OCI-LY1 (cell line): Measurements from ENCODE around the gene MSRB3.

Source experiments
- EZH2 ChIP-seq: fragments of 200-600 bp; sonication (generic), shearing (Covaris generic); IDR thresholded peaks from 2 replicates; pipeline ENCODE4 v1.8.0; 2017; ENCODE audit warnings: borderline replicate concordance, mixed run types, mild to moderate bottlenecking, antibody characterized with exemption, low read length, moderate library complexity, mixed read lengths
- TF ChIP-seq, protein P1 (sequence below): fragments of 200-600 bp; sonication (generic), shearing (Covaris generic); IDR thresholded peaks from 2 replicates; pipeline ENCODE4 v1.5.1; 2017; ENCODE audit warnings: mild to moderate bottlenecking, antibody characterized with exemption, low read length, moderate library complexity, mixed read lengths

DNA sequence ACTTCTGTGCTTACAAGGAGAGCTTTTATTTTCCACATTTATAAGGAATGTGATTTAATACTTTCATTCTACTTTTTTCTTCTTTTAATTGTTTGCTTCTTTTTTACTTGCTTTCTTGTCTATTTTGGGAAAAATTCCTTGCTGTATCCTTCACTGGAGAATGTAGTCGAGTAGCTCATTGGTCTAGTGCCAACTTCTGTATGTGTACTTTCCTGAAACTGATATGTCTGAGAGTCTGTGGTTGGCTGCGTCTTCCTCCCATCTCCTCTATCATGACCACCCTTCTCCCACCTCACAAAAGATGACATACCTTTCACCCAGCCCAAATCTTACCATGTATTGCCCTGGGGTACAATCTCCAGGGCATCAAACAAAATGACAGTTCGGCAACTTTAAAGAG is 51.8 kb downstream of the MSRB3 start:
- TF ChIP-seq, protein P1, sequence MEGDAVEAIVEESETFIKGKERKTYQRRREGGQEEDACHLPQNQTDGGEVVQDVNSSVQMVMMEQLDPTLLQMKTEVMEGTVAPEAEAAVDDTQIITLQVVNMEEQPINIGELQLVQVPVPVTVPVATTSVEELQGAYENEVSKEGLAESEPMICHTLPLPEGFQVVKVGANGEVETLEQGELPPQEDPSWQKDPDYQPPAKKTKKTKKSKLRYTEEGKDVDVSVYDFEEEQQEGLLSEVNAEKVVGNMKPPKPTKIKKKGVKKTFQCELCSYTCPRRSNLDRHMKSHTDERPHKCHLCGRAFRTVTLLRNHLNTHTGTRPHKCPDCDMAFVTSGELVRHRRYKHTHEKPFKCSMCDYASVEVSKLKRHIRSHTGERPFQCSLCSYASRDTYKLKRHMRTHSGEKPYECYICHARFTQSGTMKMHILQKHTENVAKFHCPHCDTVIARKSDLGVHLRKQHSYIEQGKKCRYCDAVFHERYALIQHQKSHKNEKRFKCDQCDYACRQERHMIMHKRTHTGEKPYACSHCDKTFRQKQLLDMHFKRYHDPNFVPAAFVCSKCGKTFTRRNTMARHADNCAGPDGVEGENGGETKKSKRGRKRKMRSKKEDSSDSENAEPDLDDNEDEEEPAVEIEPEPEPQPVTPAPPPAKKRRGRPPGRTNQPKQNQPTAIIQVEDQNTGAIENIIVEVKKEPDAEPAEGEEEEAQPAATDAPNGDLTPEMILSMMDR = no peak
- TF ChIP-seq EZH2 = no peak
